Central memory CD4-positive, alpha-beta T cell (primary cell): ENCODE data around the gene NMBR.
"Not testable (repeated sequence)": the region's sequence is repeated elsewhere in the genome, so short reads cannot be mapped to it uniquely, and the experiment has no call there.

Experiments used
- DNase-seq: peaks from one replicate; pipeline ENCODE4 v3.0.0; 2022

Gene NMBR

GRCh38 chr6:142055219-142055618 is 91.7 kb downstream of the NMBR start:
- DNase-seq = no peak

- DNase-seq = no peak
These were observed 95.5 kb downstream of the NMBR start for GRCh38 chr6:142051404-142051803.

- DNase-seq = no peak
These were observed 98.3 kb downstream of the NMBR start for GRCh38 chr6:142048593-142048980.

- DNase-seq = no peak
These were observed 98.9 kb downstream of the NMBR start for GRCh38 chr6:142047934-142048592.

GRCh38 chr6:142045380-142046278 is 101.3 kb downstream of the NMBR start:
- DNase-seq = no peak

GRCh38 chr6:142035890-142036289 is 111.0 kb downstream of the NMBR start:
- DNase-seq = no peak

GRCh38 chr6:142031035-142031434 is 115.9 kb downstream of the NMBR start:
- DNase-seq = no peak

GRCh38 chr6:142030115-142030619 is 116.8 kb downstream of the NMBR start:
- DNase-seq = no peak

GRCh38 chr6:142028527-142028926 is 118.4 kb downstream of the NMBR start:
- no peak for DNase-seq

- not testable (repeated sequence) for DNase-seq
These were observed 119.1 kb downstream of the NMBR start for GRCh38 chr6:142027804-142028203.

- no peak for DNase-seq
These were observed 119.8 kb downstream of the NMBR start for GRCh38 chr6:142027074-142027473.

- DNase-seq = no peak
These were observed 120.5 kb downstream of the NMBR start for GRCh38 chr6:142026471-142026870.
